ENCODE measurements around the gene DYNAP.

The DYNAP gene

GRCh38 chr18:54590945-54591344 is at the start of gene DYNAP:
TSS of gene DYNAP (plus strand) at chr18:54591245. CDS start at chr18:54591283, 38 bp downstream.
- no peak for DNase-seq
- intact Hi-C loops (cut with DNase I): no loop called here

GRCh38 chr18:54551590-54551989 is 39.5 kb upstream of the DYNAP start:
- intact Hi-C loops (cut with DNase I): no loop called here
- DNase-seq: no peak

- no peak for DNase-seq
- intact Hi-C loops (cut with DNase I): no loop called here
Measured at GRCh38 chr18:54555286-54555685, 35.8 kb upstream of the DYNAP start.

GRCh38 chr18:54555996-54556395 is 35.0 kb upstream of the DYNAP start:
- intact Hi-C loops (cut with DNase I): no loop called here
- no peak for DNase-seq

GRCh38 chr18:54557958-54558357 is 33.1 kb upstream of the DYNAP start:
- intact Hi-C loops (cut with DNase I): no loop called here
- no peak for DNase-seq

- intact Hi-C loops (cut with DNase I): no loop called here
- no peak for DNase-seq
Measured at GRCh38 chr18:54558609-54559585, 32.1 kb upstream of the DYNAP start.

- DNase-seq: no peak
- intact Hi-C loops (cut with DNase I): no loop called here
Measured at GRCh38 chr18:54561706-54562267, 29.3 kb upstream of the DYNAP start.

- intact Hi-C loops (cut with DNase I): no loop called here
- no peak for DNase-seq
Measured at GRCh38 chr18:54580202-54580729, 10.8 kb upstream of the DYNAP start.

GRCh38 chr18:54584065-54584464 is 7.0 kb upstream of the DYNAP start:
- no peak for DNase-seq
- intact Hi-C loops (cut with DNase I): no loop called here

GRCh38 chr18:54585743-54586142 is 5.3 kb upstream of the DYNAP start:
- no peak for DNase-seq
- intact Hi-C loops (cut with DNase I): no loop called here

- DNase-seq: no peak
- intact Hi-C loops (cut with DNase I): no loop called here
Measured at GRCh38 chr18:54604211-54604610, 13.2 kb downstream of the DYNAP start.

- intact Hi-C loops (cut with DNase I): no loop called here
- no peak for DNase-seq
Measured at GRCh38 chr18:54606835-54607212, 15.8 kb downstream of the DYNAP start.

- DNase-seq: no peak
- intact Hi-C loops (cut with DNase I): no loop called here
Measured at GRCh38 chr18:54607213-54608027, 16.4 kb downstream of the DYNAP start.

GRCh38 chr18:54608028-54608642 is 17.1 kb downstream of the DYNAP start:
- no peak for DNase-seq
- intact Hi-C loops (cut with DNase I): no loop called here

GRCh38 chr18:54611816-54612215 is 20.8 kb downstream of the DYNAP start:
- no peak for DNase-seq
- intact Hi-C loops (cut with DNase I): no loop called here

GRCh38 chr18:54612237-54612636 is 21.2 kb downstream of the DYNAP start:
- intact Hi-C loops (cut with DNase I): no loop called here
- DNase-seq: no peak

GRCh38 chr18:54613174-54613573 is 22.1 kb downstream of the DYNAP start:
- no peak for DNase-seq
- intact Hi-C loops (cut with DNase I): no loop called here

GRCh38 chr18:54616220-54616848 is 25.3 kb downstream of the DYNAP start:
- intact Hi-C loops (cut with DNase I): no loop called here
- DNase-seq: no peak

GRCh38 chr18:54622084-54622483 is 31.0 kb downstream of the DYNAP start:
- intact Hi-C loops (cut with DNase I): no loop called here
- no peak for DNase-seq

- intact Hi-C loops (cut with DNase I): no loop called here
- no peak for DNase-seq
Measured at GRCh38 chr18:54626779-54627178, 35.7 kb downstream of the DYNAP start.

All from posterior cingulate gyrus (tissue), 11 donors.